ENCODE measurements around the gene SALL2. TPM values are rescaled to one million over a fixed set of nuclear protein-coding genes. Genes with fewer than 3 reads are reported as not detected.

SALL2 gene
- total and polyA plus RNA-seq, 12 donors, result 3.2 to 20.6 (median 6.9) TPM

DNA sequence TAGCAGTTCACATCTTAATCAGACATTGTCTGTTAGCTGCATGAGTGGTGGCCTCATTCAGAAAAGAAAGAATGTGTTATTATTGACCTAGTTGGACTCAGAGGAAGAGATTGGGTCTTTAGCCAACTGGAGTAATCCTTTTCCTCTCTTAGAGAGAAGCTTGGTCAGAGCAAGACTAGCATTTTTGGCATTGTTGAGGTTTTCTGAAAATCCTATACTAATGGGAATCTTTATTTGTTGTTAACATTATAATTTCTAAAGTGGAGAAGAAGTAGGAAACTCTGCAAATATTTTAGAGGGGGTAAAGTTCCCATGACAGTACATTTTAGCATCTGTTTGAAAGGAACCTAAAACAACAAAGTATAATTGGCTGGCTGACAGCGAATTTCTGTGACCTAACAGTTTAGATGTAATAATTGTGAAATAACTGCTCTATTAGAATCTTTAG, 39.5 kb downstream of the SALL2 start:
- no peak overlapping the region for H3K27ac ChIP-seq
- peaks cover 0 to 40% of the 10 kb centered on the region in 2 donors for H3K36me3 ChIP-seq (replicated peaks in 1 of 2)
- H3K9me3 ChIP-seq (replicated peaks in 1 of 3), result no peaks in the 10 kb centered on the region
- intact Hi-C loops (cut with DNase I), result no loop called here
- no peak overlapping the region for H3K4me3 ChIP-seq
- DNase-seq, result no peak
- peaks cover 0 to 14% of the 10 kb centered on the region in 2 donors for H3K4me1 ChIP-seq (replicated peaks in 1 of 2)
- no peak for TF ChIP-seq POLR2A (IDR thresholded peaks at IDR 0.05)
- TF ChIP-seq, protein P1, sequence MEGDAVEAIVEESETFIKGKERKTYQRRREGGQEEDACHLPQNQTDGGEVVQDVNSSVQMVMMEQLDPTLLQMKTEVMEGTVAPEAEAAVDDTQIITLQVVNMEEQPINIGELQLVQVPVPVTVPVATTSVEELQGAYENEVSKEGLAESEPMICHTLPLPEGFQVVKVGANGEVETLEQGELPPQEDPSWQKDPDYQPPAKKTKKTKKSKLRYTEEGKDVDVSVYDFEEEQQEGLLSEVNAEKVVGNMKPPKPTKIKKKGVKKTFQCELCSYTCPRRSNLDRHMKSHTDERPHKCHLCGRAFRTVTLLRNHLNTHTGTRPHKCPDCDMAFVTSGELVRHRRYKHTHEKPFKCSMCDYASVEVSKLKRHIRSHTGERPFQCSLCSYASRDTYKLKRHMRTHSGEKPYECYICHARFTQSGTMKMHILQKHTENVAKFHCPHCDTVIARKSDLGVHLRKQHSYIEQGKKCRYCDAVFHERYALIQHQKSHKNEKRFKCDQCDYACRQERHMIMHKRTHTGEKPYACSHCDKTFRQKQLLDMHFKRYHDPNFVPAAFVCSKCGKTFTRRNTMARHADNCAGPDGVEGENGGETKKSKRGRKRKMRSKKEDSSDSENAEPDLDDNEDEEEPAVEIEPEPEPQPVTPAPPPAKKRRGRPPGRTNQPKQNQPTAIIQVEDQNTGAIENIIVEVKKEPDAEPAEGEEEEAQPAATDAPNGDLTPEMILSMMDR (IDR thresholded peaks at IDR 0.05), result no peak
- H3K27me3 ChIP-seq, result no peaks in the 10 kb centered on the region
- WGBS, 4 donors, result 62 to 76% (median 68%) methylated on average over 1 of the region's 1 CpG

DNA sequence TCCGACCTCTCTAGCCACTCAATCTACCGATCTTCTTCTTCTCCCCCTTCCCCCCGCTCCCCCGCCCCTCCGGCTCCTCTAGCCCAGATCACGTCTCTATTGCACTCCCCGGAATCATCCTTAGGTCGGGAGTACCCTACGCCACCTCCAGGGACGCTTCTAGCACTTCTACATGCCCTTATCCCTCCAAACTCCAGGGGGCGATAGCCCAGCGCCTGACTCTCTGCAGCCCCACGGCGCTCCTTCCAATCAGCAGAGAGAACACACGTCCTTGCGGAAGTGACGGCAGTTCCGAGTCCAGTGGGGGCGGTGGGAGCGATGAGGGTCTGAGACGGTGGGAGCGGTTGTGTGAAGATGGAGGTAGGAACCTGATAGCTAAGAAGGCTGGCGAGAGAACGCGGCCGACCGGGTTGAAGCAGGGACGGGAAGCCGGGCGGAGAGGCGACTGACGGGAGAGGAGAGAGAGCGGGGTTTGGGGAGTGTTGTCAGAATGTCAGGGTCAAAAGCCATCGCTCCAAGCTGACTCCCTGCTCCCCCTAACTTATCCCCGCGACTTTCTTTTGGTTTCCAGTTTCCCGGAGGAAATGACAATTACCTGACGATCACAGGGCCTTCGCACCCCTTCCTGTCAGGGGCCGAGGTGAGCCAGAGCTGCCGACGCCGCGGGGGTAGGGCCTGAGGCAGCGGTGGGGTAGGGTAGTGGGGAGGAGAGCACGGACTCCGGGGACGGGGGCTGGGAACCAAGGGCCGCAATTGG, 49.0 kb downstream of the SALL2 start, which contains the start of the genes RAB2B and TOX4:
Gene RAB2B (minus strand): TSS at position 35 of the 757 bp plus-strand sequence. CDS start 87 bp downstream, outside the sequence.
Gene TOX4 (plus strand): TSS at position 271 of the 757 bp plus-strand sequence. CDS start 84 bp downstream, at position 355.
- no peaks in the 10 kb centered on the region for H3K9me3 ChIP-seq (replicated peaks in 1 of 3)
- H3K27ac ChIP-seq, result peak within 1 kb of the TSS; percentile 56 to 99 (median 89)
- peak; percentile 96 to 99 (median 98) for DNase-seq
- peak; percentile 63 to 81 for TF ChIP-seq POLR2A (IDR thresholded peaks at IDR 0.05)
- TF ChIP-seq, protein P1 (IDR thresholded peaks at IDR 0.05), result peak; percentile 87 to 100 (median 99)
- peaks cover 0 to 11% of the 10 kb centered on the region in 2 donors for H3K36me3 ChIP-seq (replicated peaks in 1 of 2)
- peaks cover 18 to 30% of the 10 kb centered on the region in 2 donors for H3K4me1 ChIP-seq (replicated peaks in 1 of 2)
- intact Hi-C loops (cut with DNase I), result no loop called here
- 0 to 1% (median 0%) methylated on average over 43 to 49 of the region's 49 CpGs for WGBS, 4 donors
- H3K27me3 ChIP-seq, result no peaks in the 10 kb centered on the region
- H3K4me3 ChIP-seq, result peak within 1 kb of the TSS in 3 of 4 donors; percentile 68 to 97 (median 96)

DNA sequence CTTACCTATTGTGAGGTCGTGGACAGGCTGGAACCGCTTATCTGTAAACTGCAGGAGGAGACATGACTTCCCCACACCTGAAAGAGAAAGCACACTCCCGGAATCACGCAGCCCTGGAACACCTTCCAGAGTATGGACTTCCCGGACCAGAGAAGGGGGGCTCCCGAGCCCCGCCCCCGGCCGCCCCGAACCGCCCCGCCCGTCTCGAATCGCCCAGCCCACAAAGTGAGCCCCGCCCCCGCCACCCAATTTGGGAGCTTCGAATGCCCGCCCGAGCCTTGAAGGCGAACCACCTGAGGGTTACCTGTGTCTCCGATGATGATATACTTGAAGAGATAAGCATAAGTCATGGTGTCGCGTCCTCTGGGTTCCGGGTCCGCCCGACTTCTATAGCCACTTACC, 49.6 kb downstream of the SALL2 start:
- H3K27me3 ChIP-seq, result no peaks in the 10 kb centered on the region
- H3K4me1 ChIP-seq (replicated peaks in 1 of 2), result peaks cover 18 to 30% of the 10 kb centered on the region in 2 donors
- intact Hi-C loops (cut with DNase I), result no loop called here
- H3K9me3 ChIP-seq (replicated peaks in 1 of 3), result no peaks in the 10 kb centered on the region
- 0 to 2% (median 0%) methylated on average over 13 to 27 of the region's 27 CpGs for WGBS, 4 donors
- no peak for TF ChIP-seq POLR2A (IDR thresholded peaks at IDR 0.05)
- TF ChIP-seq, protein P1 (IDR thresholded peaks at IDR 0.05), result no peak
- peak in 6 of 7 donors; percentile 85 to 90 (median 88) for DNase-seq
- H3K36me3 ChIP-seq (replicated peaks in 1 of 2), result peaks cover 0 to 10% of the 10 kb centered on the region in 2 donors
- peak overlapping the region in 3 of 4 donors; percentile 68 to 96 (median 73) for H3K4me3 ChIP-seq
- H3K27ac ChIP-seq, result peak overlapping the region; percentile 56 to 99 (median 89)

DNA sequence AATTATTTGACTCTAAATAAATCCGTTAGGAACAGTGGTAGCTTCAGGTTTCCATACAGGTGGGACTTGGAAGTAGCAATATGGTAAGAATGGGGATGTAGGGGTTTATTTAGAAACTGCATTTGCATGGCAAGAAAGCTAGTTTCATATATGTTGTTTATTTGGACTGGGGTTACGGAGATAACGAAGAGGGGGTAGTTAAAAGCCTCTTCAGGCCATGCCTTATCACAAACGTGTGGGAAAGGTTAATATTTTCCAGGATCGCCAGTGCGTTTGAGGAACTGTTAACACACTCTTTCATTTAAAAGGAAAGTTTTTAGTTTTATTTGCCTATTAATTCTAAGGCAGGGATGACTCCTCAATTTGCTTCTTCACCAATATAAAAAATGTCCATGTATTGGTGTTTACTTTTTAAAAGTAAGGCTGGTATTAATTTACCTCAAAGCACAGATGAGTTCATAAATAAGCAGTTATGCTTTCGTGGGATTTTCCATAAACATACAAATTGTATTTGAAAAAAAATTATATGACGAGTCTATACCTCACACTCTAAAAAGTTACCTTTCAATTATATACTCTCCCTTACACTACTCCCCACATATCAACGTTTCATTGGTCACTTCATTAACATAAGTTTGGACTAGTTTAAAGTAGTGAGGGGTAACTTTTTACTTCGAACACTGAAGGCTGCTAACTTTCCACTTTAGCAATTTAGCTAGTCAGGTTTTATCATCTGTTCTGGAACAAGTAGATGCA, 50.2 kb downstream of the SALL2 start:
- WGBS, 4 donors, result 41 to 43% (median 42%) methylated on average over 10 of the region's 10 CpGs
- Histone ChIP-seq H3K36me3 (replicated peaks in 1 of 2) (peaks cover 0 to 5% of the 10 kb centered on the region in 2 donors), H3K9me3 (replicated peaks in 1 of 3) (no peaks in the 10 kb centered on the region), H3K27me3 (no peaks in the 10 kb centered on the region), H3K27ac (peak overlapping the region; percentile 56 to 99 (median 89)), H3K4me3 (peak overlapping the region in 3 of 4 donors; percentile 68 to 96 (median 73)), H3K4me1 (replicated peaks in 1 of 2) (peaks cover 18 to 30% of the 10 kb centered on the region in 2 donors)
- no peak for DNase-seq
- intact Hi-C loops (cut with DNase I), result no loop called here
- TF ChIP-seq, protein P1 (IDR thresholded peaks at IDR 0.05), result no peak
- peak in 1 of 2 donors; percentile 23 for TF ChIP-seq POLR2A (IDR thresholded peaks at IDR 0.05)

All from adrenal gland (tissue), 12 donors.